Jurkat, Clone E6-1 (cell line): ENCODE data around the gene NPAS2.

Experiments used
- DNase-seq: peaks from one replicate; pipeline ENCODE4 v3.0.0-alpha.2; 2011; ENCODE audit warnings: low read depth, low spot score
- H3K4me3 ChIP-seq: 2 replicates; pipeline ENCODE4 v1.5.1; 2011; ENCODE audit warnings: mild to moderate bottlenecking, low read length, control low read depth, moderate library complexity

The NPAS2 gene

DNA sequence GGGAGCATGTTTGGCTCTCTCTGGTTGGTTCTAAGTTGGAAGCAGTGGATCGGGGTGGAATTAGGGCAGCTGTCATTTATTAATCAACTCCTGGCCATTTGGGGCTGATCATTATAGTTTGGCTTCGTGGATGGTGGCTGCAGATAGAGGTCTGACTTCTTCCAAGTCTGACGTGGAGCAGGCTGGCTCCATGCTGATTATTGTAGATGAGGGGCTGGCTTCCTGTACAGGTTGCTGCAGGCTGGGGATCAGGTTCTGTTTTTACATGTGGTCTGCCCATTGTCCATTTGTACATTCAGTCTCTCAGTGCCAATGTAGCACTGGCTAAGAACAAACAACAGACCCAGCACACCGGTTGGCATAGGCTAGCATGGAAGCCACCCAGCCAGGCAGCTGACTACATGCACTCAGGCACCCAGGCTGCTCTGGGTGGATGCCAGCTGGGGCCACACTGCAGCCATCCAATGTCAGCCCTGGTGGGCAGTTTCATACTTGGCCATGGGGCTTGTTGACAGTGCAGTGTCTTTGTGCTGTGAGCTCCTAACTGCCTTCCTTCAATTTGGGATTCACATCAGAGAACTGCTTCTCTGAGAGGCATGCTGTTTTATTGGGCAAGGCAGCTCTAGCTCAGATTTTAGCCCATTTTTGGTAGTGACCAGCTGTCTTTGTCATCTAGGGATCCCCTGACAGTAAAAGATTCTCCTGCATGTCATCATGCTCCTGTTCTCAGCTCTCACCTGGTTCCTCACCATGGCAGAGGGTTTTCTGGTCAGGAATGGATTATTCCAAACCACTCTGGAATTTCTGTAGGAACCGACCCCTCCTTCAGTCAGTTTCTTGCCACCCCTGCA is 25.4 kb downstream of the NPAS2 start:
- DNase-seq, result no peak
- no peak overlapping the region for H3K4me3 ChIP-seq

DNA sequence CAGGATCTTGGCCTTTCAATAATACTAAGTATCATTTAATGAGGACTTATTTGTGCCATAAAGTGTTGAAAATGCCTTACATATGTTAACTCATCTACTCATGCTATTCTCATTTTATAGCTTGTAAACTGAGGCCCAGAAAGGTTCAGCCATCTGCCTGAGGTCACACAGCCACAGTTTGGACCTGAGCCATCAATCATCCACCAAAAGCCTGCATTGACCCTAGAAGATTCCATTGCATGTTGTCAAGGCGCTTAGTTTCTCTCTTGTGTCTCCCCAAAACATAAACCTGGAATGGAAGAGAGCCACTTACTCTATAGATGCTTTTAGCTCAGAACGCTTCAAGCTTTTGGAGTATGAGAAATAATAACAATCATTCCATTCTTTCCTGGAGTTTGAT is 26.8 kb downstream of the NPAS2 start:
- no peak overlapping the region for H3K4me3 ChIP-seq
- DNase-seq, result no peak

DNA sequence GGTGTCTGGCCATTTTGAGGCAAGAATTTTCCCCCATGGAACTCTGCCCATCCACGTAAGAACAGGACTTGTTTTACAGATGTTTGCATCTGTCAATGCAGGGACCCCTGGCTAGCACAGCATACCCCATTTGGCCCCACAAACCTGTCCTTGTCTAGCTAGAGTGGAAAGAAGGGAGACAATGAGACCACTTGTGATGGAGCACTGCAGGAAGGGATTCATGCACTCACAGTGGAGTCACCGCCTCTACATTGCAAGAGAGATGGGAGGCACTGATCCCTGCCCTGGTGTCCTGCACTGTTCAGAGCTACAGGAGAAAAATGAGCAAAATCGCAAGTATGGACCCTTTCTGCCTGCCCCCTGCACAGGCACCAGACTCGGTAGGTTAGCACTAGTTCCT is 32.5 kb downstream of the NPAS2 start:
- DNase-seq, result no peak

DNA sequence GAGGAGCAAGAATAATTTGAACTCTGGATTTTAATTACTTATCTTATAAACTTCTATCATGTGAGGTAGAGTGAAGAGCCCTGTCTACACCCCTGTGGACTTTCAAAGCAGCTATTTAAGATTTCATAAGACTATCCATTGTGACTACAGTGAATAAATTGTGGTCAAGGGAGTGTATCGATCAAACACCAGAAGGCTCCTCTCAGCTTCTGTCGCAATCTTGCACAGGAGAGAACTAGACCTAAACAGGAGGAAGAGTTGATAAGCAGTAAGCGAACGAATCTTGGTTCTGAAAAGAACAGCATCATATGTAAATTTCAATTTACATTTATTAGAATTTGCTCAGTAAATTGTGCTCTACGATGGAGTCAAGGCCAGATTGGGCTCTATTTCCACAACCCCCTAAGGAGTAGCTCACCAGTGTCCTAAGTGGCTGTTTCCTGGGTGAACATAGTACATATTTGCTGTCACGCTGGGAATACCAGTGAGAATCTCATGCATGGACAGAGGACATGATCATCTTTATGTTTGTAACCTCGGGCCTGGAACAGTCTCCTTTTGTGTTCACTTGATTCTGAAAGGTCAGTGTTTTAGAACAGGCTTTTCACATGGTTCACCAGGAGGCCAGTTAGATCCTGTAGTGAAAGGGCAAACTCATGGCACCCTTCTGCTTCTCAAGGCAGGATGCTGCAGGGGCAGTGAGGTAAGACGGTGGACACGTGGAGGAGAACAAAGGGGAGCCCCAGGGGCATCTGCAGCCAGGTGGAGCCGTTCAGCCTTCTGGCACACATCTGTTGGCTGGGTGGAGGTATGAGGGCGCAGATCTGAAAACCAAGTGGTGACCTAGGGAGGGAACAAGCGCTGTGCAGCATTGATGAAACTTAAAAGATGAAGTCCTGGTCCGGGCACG is 33.3 kb downstream of the NPAS2 start:
- H3K4me3 ChIP-seq, result no peak overlapping the region
- DNase-seq, result peak; percentile 28

More for the DNA sequence above, 32.5 kb downstream of the NPAS2 start:
- H3K4me3 ChIP-seq, result no peak overlapping the region

DNA sequence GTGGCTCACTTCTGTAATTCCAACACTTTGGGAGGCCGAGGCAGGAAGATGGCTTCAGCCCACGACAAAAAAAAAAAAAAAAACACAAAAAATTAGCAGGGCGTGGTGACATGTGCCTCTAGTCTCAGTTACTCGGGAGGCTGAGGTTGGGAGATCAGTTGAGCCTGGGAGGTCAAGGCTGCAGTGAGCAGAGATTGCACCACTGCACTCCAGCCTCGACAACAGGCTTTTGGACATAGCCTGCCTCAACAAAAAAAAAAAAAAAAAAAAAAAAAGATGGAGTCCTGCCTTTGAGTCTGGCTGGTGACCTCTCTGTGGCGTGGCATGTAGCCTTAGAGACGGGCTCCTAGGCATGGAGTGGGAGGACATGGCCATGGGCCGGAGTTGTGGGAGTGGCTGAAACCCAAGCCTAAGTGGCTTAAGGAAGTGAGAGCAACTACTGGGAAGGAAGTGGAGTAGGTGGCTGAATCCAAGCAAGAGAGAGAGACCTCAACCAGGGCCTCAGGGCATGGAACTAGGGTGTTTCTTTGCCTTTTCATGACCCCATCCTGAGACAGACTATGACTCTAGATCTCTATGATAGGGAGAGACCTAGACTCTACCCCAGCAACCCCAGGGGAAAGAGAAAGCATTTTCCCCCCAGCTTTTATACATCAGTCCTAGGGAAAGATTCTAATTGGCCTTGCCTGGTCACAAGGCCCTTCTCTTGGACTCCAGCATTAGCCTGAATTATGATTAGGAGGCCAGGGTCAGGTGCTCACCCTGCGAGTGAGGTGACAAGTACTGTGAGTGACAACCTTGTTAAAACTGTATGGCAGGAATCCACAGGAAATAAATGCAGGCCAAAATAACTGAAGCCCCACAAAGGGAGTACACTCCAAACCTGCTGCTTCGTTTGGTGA is 34.2 kb downstream of the NPAS2 start:
- peak; percentile 30 for DNase-seq
- no peak overlapping the region for H3K4me3 ChIP-seq

DNA sequence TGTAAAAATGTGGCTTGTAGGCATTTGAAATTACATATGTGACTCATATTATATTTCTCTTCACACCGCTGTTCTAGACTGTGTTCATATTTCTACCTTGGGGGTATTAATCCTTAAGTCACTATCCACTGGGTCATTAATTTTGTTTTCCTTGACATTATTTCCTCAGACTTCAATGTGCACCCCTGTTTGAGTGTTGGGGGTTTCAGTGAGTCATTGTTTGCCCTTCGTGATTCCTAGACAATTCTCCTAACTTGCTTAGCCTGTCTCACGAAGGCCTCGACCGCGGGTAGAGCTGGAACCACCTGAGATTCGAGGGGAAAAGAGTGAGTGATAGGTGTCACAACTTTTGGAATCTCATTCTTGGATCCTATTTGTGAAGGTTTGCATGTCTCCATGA is 35.1 kb downstream of the NPAS2 start:
- DNase-seq, result no peak
- no peak overlapping the region for H3K4me3 ChIP-seq

DNA sequence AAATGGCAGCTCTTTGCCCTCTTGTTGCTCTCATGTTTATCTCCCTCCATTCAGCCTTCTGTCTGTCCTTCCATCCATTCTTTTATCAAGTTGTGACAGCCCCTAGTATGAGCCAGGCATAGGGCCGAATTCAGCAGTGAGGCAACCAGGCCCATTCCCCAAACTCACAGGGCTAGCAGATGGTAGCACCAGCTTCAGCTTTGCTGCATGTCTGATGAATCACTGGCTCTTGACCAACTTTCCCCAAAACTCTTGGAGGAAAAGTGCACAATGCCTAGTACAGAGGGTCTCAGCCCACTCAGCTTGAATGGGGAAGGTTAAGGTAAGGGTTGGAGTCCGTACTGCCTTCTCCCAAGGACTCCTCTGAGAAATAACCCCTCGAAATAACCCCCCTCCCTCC is 35.7 kb downstream of the NPAS2 start:
- H3K4me3 ChIP-seq, result no peak overlapping the region
- DNase-seq, result no peak

DNA sequence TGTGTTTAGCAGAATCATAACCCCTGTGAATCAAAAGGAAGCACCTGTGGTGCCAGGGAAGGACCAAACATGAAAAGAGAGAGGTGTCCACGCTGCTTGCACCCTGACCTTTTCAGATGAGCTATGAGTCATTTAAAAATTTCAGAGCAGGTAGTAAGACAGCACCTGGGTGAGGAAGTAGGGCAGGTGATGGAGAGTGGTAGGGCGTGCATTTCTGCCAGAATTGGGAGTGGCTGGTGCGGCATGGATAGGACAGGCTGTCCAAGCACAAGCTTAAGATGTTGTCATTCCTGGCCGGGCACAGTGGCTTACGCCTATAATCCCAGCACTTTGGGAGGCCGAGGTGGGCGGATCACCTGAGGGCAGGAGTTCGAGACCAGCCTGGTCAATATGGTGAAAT is 36.8 kb downstream of the NPAS2 start:
- no peak for DNase-seq

DNA sequence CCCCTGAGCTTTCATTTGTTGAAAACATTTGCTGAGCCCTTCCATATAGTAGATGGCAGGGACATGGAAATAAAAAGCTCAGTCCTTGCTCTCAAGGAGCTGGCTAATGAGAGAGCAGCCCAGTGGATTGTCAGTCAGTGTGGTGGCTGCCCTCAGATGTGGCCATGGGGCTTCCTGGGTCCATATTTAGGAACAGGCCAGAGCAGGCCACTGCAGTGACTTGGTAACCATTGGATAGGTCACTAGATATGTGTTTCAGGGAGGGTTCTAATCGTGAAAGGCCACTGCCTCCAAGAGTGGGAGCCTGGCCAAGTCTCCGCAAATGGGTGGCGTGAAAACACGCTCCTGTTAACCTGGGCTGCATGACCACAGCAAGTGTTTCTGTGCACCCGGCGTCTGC is 37.4 kb downstream of the NPAS2 start:
- no peak for DNase-seq
- no peak overlapping the region for H3K4me3 ChIP-seq

More for the DNA sequence above, 36.8 kb downstream of the NPAS2 start:
- no peak overlapping the region for H3K4me3 ChIP-seq

DNA sequence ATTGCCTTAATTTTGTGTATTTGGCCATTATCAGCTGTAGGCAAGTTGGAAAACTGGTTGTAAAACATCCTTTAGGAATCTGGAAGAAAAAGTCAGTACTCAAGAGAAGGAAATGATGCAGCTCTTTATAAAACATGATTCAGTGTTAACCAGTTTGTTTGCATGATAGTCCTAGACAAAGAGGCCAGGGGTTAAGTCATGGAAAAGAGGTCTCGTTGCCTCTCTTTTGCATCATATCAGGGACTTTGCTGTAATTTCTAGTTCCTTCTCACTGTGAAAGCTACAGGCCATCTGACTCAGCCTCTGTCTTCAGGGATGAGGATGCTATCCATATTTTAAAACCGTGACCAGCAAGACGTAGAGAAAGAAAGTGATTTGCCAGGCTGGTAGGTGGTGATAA is 38.0 kb downstream of the NPAS2 start:
- no peak overlapping the region for H3K4me3 ChIP-seq
- DNase-seq, result no peak

DNA sequence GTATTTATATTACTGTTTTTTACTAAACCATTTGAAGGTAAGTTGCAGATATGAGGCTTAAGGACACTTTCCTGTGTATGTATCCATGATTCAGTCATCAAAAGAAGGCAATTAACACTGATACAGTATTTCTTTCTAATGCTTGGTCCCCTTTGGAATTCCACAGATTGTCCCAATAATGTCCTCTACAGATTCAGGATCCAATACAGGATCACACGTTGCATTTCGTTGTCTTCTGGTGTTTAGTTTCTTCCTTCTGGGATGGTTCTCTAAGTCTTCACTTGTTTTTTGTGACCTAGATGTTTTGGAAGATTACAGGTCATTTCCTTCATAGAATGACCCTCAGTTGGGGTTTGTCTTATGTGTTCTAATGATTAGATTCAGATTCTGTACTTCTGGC is 40.0 kb downstream of the NPAS2 start:
- no peak for DNase-seq
- no peak overlapping the region for H3K4me3 ChIP-seq

DNA sequence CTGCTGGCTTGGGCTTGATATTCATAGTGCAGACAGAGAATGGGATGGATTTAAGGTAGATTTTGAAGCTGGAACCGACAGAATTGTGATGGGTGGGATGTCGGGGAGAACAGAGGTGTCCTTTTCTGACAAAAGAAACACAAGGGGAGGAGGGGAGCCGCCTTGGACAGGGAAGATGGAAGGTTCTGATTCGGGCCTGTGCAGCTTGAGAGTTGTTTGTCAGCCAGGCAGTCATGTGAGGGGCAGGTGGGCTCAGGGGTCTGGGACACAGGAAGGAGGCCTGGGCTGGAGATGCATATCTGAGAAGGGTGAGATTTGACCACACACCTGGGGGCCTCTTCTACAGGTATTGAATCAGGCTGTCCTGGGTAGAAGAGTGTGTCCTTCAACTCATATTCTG is 41.4 kb downstream of the NPAS2 start:
- no peak for DNase-seq
- H3K4me3 ChIP-seq, result no peak overlapping the region

DNA sequence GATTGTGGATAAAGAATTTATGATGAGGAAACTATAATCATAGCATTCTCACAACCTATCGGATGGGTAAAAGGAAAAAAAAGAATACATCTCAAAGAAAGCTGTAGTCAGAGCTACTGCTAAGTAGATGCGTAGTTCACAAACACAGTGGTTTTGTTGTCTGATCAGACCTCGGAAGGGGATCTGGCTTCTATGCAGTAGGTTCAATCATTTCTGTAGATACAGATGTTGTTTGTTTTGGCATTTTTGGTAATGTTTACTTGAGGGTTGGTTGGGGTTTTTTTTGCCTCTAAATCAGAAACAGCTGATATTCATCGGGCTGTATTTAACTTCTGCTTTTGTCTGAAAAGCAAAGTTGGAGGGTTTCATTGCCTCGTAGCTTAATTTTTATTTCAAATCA is 42.1 kb downstream of the NPAS2 start:
- no peak for DNase-seq
- no peak overlapping the region for H3K4me3 ChIP-seq

DNA sequence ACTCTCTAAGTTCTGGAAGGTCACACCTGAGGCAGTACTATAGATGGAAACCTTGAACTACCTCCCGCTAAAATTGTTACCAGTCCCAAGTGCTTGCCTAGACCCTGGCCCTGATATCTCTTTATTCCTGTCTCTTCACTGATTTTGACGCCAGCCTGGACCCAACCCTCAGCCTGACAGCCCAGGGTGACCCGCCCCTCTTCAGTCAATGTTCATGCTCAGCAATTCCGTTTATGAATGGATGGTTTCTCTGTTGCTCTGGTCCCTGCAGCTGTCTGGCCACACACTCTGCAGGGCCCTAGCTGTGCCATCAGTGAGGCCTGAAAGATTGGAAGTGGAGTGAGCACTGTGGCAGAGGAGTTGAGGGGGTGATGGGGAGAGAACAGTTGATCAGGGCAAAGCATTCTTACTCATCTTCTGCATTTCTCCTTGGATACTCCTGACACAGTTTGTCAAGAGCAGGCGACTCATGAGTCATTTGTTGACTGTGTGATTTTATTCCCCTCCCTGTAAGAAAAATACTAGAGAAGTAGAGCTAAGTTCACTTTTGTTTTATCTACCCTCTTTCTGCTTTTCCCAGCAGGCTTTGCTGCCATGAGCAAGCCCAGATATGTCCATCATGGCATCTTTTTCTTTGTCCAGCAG is 46.0 kb downstream of the NPAS2 start:
- no peak for DNase-seq
- H3K4me3 ChIP-seq, result no peak overlapping the region

DNA sequence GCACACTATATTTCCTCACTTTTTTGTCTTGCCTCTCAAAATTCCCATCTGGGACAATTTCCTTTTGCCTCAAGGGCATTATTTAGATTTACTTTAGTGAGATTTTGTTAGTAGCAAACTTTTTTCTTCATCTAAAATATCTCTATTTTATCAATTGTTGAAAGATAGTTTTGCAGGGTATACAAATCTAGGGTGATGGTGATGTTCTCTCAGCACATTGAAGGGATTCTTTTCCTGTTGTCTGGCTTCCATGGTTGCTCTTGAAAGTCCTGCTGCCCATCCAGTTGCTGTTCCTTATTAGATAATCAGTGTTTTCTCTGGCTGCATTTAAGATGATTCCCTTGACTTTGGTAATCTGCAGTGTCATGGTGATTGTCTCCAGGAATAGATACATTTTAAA is 48.1 kb downstream of the NPAS2 start:
- no peak for DNase-seq
- H3K4me3 ChIP-seq, result no peak overlapping the region

DNA sequence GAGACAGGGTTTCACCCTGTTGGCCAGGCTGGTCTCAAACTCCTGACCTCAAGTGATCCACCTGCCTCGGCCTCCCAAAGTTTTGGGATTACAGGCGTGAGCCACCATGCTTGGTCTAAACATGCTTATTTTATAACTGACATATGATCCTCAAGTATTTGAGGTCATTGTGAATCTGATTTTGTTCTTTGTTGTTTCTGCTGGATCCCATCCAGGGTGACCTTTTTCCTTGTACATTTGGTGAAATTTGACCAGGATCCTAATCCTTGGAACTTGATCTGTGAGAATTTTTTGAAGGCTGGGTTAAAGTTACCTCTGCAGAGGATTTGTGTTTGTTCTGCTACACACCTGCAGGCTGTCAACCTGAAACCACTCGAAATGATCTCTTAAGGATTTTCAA is 49.2 kb downstream of the NPAS2 start:
- H3K4me3 ChIP-seq, result no peak overlapping the region
- no peak for DNase-seq

DNA sequence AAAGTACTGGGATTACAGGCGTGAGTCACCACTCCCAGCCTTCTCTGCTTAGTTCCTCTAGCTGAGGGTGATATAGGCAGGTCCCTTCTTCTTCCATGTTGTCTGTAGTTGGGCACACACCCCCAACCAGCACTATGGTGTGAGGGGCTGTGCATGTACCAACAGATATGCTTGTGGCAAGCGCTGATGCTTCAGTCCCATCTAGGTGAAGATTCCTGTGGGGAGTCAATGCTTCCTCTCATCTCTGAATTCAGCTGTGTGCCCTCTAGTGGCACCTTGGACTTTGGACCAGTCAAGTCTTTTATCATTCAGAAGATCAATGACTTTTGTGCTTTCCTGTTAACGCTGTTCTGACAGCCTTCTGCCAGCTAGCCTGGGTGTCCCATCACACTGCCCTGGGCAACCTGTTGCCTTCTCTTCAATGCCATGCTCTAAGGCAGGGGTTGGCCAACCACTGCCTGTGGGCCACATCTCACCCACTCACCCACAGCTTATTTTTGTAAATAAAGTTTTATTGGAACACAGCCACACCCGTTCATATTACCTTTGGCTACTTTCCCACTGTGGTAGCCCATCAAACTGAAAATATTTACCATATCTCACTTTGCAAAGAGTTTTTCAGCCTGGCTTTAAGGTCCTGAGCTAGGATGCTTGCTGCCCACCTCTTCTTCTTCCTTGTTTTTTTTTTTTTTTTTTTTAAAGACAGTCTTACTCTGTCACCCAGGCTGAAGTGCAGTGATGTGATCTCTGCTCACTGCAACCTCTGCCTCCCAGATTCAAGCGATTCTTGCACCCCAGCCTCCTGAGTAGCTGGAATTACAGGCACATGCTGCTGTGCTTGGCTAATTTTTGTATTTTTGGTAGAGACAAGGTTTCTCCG is 51.0 kb downstream of the NPAS2 start:
- no peak overlapping the region for H3K4me3 ChIP-seq
- peak; percentile 40 for DNase-seq
